ENCODE data around the gene LCE2B. TPM values are rescaled to one million over a fixed set of nuclear protein-coding genes. Genes with fewer than 3 reads are reported as not detected.

Gene LCE2B, protein sequence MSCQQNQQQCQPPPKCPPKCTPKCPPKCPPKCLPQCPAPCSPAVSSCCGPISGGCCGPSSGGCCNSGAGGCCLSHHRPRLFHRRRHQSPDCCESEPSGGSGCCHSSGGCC
- total RNA-seq: not detected in 2 replicates

GRCh38 chr1:152685823-152686222 is at the start of gene LCE2B:
TSS of gene LCE2B (plus strand) at chr1:152686123. CDS start at chr1:152686844, 721 bp downstream.

DNA sequence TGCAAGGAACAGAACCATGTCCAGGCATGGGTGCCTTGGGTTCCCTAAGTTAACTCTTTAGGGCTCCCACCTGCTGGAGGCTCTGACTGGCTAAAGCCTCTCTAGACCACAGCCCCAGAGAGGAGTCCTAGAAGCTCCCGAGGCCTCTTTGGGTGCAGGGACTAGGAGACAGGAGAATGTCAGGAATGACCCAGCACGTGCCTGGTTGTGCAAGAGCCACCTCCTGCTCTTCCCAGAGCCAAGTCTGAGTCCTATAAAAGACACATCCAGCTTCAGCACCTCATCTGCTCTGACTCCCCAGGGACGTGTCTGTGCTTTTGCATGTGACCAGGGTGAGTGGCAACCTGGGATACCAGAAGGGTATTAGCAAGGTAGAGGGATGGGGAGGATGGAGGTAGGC is 22.8 kb upstream of the LCE2B start, which contains the start of gene LCE2D:
Gene LCE2D (plus strand): TSS at position 283 of the 400 bp plus-strand sequence. CDS start 726 bp downstream, outside the sequence.

GRCh38 chr1:152674983-152675382 is 10.9 kb upstream of the LCE2B start, which contains the start of gene LCE2C:
TSS of gene LCE2C (plus strand) at chr1:152675279. CDS start at chr1:152676016, 737 bp downstream.

DNA sequence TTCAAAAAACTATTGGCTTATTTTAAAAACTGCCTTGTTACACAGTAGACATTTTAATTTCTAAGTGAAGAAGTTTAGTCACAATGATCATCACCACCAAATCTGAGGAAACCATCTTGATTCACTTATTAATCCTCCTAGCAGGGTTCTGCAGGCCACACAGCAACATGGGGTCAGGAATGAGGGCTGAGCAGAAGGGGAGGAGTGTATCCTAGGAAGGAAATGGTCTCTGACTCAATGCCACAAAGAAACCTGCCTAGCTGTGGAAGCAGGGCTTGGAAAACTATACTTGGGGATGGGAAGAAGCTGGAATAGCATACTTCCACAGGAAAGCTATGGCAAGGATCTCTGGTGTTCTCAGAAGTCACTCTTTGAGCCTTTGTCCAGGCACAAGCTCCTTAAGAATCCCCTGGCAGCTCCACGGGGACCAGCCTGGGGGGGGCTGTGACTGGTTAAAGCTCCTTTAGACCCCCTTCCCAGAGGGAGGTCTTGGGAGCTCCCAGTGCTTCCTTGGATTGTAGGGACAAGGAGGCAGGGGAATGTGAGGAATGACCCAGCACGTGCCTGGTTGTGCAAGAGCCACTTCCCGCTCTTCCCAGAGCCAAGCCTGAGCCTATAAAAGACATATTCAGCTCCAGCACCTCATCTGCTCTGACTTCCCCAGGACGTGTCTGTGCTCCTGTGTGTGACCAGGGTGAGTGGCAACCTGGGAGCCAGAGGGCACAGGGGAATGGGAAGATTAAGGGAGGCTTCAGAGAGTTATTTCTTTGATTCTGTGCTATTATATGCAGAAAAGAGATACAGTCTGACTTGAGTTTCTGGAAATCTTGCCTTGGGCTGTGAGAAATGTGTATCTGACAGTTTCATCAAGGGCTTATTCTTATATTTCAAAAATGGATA is 12.0 kb downstream of the LCE2B start, which contains the start of gene LCE2A:
Gene LCE2A (plus strand): TSS at position 645 of the 900 bp plus-strand sequence. CDS start 557 bp downstream, outside the sequence.

DNA sequence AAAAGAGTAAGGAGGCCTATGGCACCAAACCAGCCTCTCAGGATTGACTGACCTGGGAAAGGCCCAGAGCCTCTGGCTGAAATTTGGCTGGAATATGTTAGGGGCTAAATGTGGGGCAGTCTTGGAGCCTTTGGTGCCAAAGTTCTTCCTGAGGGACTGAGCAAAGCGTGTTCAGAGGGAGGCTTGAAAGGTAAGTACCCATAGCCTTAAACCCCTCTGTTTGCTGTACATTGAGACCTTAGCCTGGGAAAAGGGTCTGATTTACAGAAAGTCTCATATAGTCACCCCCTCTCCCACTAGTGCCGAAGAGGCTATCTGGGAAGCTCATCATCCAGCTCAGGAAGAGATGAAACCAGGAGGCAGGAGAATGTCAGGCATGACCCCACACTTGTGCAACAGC is 21.9 kb downstream of the LCE2B start, which contains the start of gene LCE4A:
Gene LCE4A (plus strand): TSS at position 301 of the 400 bp plus-strand sequence. CDS start 916 bp downstream, outside the sequence.

Other genes with a start within 250 kb of the LCE2B start
- gene LCE5A, start 175.3 kb upstream of the LCE2B start, total RNA-seq: not detected in 2 replicates
- not detected in 2 replicates for gene CRCT1, start 171.6 kb upstream of the LCE2B start, total RNA-seq
- not detected in 2 replicates for gene LCE3E, start 119.3 kb upstream of the LCE2B start, total RNA-seq
- not detected in 2 replicates for gene LCE3D, start 105.6 kb upstream of the LCE2B start, total RNA-seq
- not detected in 2 replicates for gene LCE3C, start 85.9 kb upstream of the LCE2B start, total RNA-seq
- gene LCE3B, start 72.3 kb upstream of the LCE2B start, total RNA-seq: not detected in 2 replicates
- not detected in 2 replicates for gene LCE3A, start 63.0 kb upstream of the LCE2B start, total RNA-seq
- not detected in 2 replicates for gene LCE2D, start 22.7 kb upstream of the LCE2B start, total RNA-seq
- gene LCE2C, start 10.8 kb upstream of the LCE2B start, total RNA-seq: not detected in 2 replicates
- not detected in 2 replicates for gene LCE2A, start 12.2 kb downstream of the LCE2B start, total RNA-seq
- gene LCE4A, start 22.0 kb downstream of the LCE2B start, total RNA-seq: not detected in 2 replicates
- gene KPRP, start 71.9 kb downstream of the LCE2B start, total RNA-seq: not detected in 2 replicates
- not detected in 2 replicates for gene LCE1F, start 89.0 kb downstream of the LCE2B start, total RNA-seq
- gene LCE1E, start 100.1 kb downstream of the LCE2B start, total RNA-seq: not detected in 2 replicates
- not detected in 2 replicates for gene LCE1D, start 110.6 kb downstream of the LCE2B start, total RNA-seq
- gene LCE1C, start 120.5 kb downstream of the LCE2B start, total RNA-seq: not detected in 2 replicates
- not detected in 2 replicates for gene LCE1B, start 125.8 kb downstream of the LCE2B start, total RNA-seq
- gene LCE1A, start 141.3 kb downstream of the LCE2B start, total RNA-seq: not detected in 2 replicates
- not detected in 2 replicates for gene LCE6A, start 156.7 kb downstream of the LCE2B start, total RNA-seq
- not detected in 2 replicates for gene LCE7A, start 173.9 kb downstream of the LCE2B start, total RNA-seq
- gene SMCP, start 192.2 kb downstream of the LCE2B start, total RNA-seq: not detected in 2 replicates
- not detected in 2 replicates for gene IVL, start 222.4 kb downstream of the LCE2B start, total RNA-seq